Aorta (tissue), 5 donors: ENCODE data around the gene MLLT10. TPM values are rescaled to one million over a fixed set of nuclear protein-coding genes. Genes with fewer than 3 reads are reported as not detected.

Experiments used
- ATAC-seq: fragments of 200-7000 bp; cut with Tn5 transposase; one replicate; pipeline ENCODE4 v1.9.1; 2022; ENCODE audit warnings: moderate library complexity; ENCODE audit not compliant: low FRiP score
- DNase-seq, 2 donors: peaks; one replicate each; pipeline ENCODE4 v3.0.0-alpha.2; 2020
- H3K27ac ChIP-seq, 2 donors: one replicate each; pipeline ENCODE4 v1.5.1; 2013; ENCODE audit warnings: low read length in 2 of 2, mild to moderate bottlenecking in 2 of 2, moderate library complexity in 2 of 2, control low read depth in 1 of 2, inconsistent platforms in 1 of 2, low read depth in 1 of 2
- H3K27me3 ChIP-seq, 2 donors: one replicate each; pipeline ENCODE4 v1.6.1; 2013; ENCODE audit warnings: control low read depth in 1 of 2, low read length in 1 of 2, mild to moderate bottlenecking in 1 of 2, moderate library complexity in 1 of 2; ENCODE audit not compliant: insufficient read depth in 2 of 2, control insufficient read depth in 1 of 2
- H3K36me3 ChIP-seq, 2 donors: one replicate each; pipeline ENCODE4 v1.6.1; 2013; ENCODE audit warnings: control low read depth in 1 of 2, low read length in 1 of 2, mild to moderate bottlenecking in 1 of 2; ENCODE audit not compliant: insufficient read depth in 2 of 2, control insufficient read depth in 1 of 2
- H3K4me1 ChIP-seq, 2 donors: one replicate each; pipeline ENCODE4 v1.6.1; 2013; ENCODE audit warnings: low read length in 2 of 2, control low read depth in 1 of 2, mild to moderate bottlenecking in 1 of 2, moderate library complexity in 1 of 2; ENCODE audit not compliant: insufficient read depth in 2 of 2, control insufficient read depth in 1 of 2
- H3K4me3 ChIP-seq, 2 donors: one replicate each; pipeline ENCODE4 v1.5.1; 2013; ENCODE audit warnings: low read length in 2 of 2, control low read depth in 1 of 2, mild to moderate bottlenecking in 1 of 2
- H3K9me3 ChIP-seq: one replicate; pipeline ENCODE4 v1.6.1; 2013; ENCODE audit warnings: mild to moderate bottlenecking, low read length; ENCODE audit not compliant: control insufficient read depth
- WGBS, 2 donors: extraction: QIAGEN DNeasy Blood & Tissue Kit; methylation state at CpG; one replicate each; pipeline ENCODE4 v1.1.7; 2013; 5-methylcytosine and 5-hydroxymethylcytosine counted together
- intact Hi-C, 2 donors: fragments of 100-400 bp; cut with DNase I; formaldehyde crosslinking; loops; one replicate each; pipeline versions ENCODE4 v1.14.2 to v1.15.0; 2022
- polyA plus RNA-seq, 2 donors: library from polyadenylated mRNA; stranded (reverse); fragments of 200-250 nt; gene quantifications; one replicate each; pipeline ENCODE4 v1.2.3, GENCODE V29; 2013
- total RNA-seq, 2 donors: library from RNA; stranded (reverse); fragmentation: NEBNext Ultra II Directional; extraction: Animal tissue kit (Norgen Biotek cat#: 25700); gene quantifications; one replicate each; pipeline ENCODE4 v1.2.1, GENCODE V29; 2021
- donor health status: healthy with polysubstance abuse.
- donor health status: Bipolar disorder and iron deficiency.
- donor health status: DM: no; HTN: no; CAD: no.
- donor health status: DM: no; HTN: no; CAD: no.
- donor health status: DM: yes; HTN: yes; CAD: no.

The MLLT10 gene
- total and polyA plus RNA-seq, 4 donors = 8.4 to 75.3 (median 26.3) TPM

GRCh38 chr10:21661935-21662334 is 127.9 kb downstream of the MLLT10 start:
- Histone ChIP-seq H3K4me1 (peaks cover 1 to 2% of the 10 kb centered on the region in 2 donors), H3K9me3 (no peaks in the 10 kb centered on the region), H3K27me3 (no peaks in the 10 kb centered on the region), H3K4me3 (no peak overlapping the region), H3K27ac (no peak overlapping the region), H3K36me3 (no peaks in the 10 kb centered on the region)
- intact Hi-C loops = no loop called here
- ATAC-seq (no peak), DNase-seq (no peak)
- WGBS, 2 donors = 52 to 56% methylated on average over 3 of the region's 3 CpGs

GRCh38 chr10:21662635-21663034 is 128.6 kb downstream of the MLLT10 start:
- Histone ChIP-seq H3K9me3 (no peaks in the 10 kb centered on the region), H3K27ac (no peak overlapping the region), H3K4me1 (peaks cover 0 to 2% of the 10 kb centered on the region in 2 donors), H3K27me3 (no peaks in the 10 kb centered on the region), H3K4me3 (no peak overlapping the region), H3K36me3 (no peaks in the 10 kb centered on the region)
- ATAC-seq (no peak), DNase-seq (no peak)
- intact Hi-C loops = no loop called here
- 42 to 43% methylated on average over 2 of the region's 2 CpGs for WGBS, 2 donors

GRCh38 chr10:21668831-21669230 is 134.8 kb downstream of the MLLT10 start:
- Histone ChIP-seq H3K27ac (no peak overlapping the region), H3K4me3 (no peak overlapping the region), H3K27me3 (no peaks in the 10 kb centered on the region), H3K4me1 (peaks cover 0 to 2% of the 10 kb centered on the region in 2 donors), H3K9me3 (no peaks in the 10 kb centered on the region), H3K36me3 (peaks cover 0 to 3% of the 10 kb centered on the region in 2 donors)
- DNase-seq (no peak), ATAC-seq (no peak)
- intact Hi-C loops = no loop called here
- whole genome bisulfite sequencing, 2 donors = 42 to 55% methylated on average over 1 of the region's 1 CpG

GRCh38 chr10:21670391-21670790 is 136.4 kb downstream of the MLLT10 start:
- H3K4me1 ChIP-seq = peaks cover 0 to 2% of the 10 kb centered on the region in 2 donors
- DNase-seq (no peak), ATAC-seq (no peak)
- no peaks in the 10 kb centered on the region for H3K27me3 ChIP-seq
- WGBS, 2 donors = 82 to 85% methylated on average over 2 of the region's 2 CpGs
- H3K27ac ChIP-seq = no peak overlapping the region
- H3K36me3 ChIP-seq = peaks cover 0 to 3% of the 10 kb centered on the region in 2 donors
- intact Hi-C loops = no loop called here
- no peaks in the 10 kb centered on the region for H3K9me3 ChIP-seq
- H3K4me3 ChIP-seq = no peak overlapping the region

- H3K27me3 ChIP-seq = no peaks in the 10 kb centered on the region
- H3K36me3 ChIP-seq = peaks cover 0 to 3% of the 10 kb centered on the region in 2 donors
- DNase-seq (no peak), ATAC-seq (no peak)
- 70 to 75% methylated on average over 2 of the region's 2 CpGs for WGBS, 2 donors
- H3K4me1 ChIP-seq = no peaks in the 10 kb centered on the region
- H3K4me3 ChIP-seq = no peak overlapping the region
- no peaks in the 10 kb centered on the region for H3K9me3 ChIP-seq
- no peak overlapping the region for H3K27ac ChIP-seq
- intact Hi-C loops = no loop called here
Observed at GRCh38 chr10:21673668-21674067, 139.6 kb downstream of the MLLT10 start.

GRCh38 chr10:21675157-21675796 is 141.2 kb downstream of the MLLT10 start:
- no peak for DNase-seq
- Histone ChIP-seq H3K9me3 (no peaks in the 10 kb centered on the region), H3K4me1 (no peaks in the 10 kb centered on the region), H3K27me3 (no peaks in the 10 kb centered on the region), H3K4me3 (no peak overlapping the region), H3K36me3 (peaks cover 0 to 3% of the 10 kb centered on the region in 2 donors), H3K27ac (no peak overlapping the region)
- WGBS, 2 donors = 86 to 91% methylated on average over 2 of the region's 2 CpGs
- intact Hi-C loops = no loop called here
- ATAC-seq = no peak

GRCh38 chr10:21677551-21677950 is 143.5 kb downstream of the MLLT10 start:
- 84 to 90% methylated on average over 3 of the region's 3 CpGs for WGBS, 2 donors
- H3K36me3 ChIP-seq = peaks cover 0 to 2% of the 10 kb centered on the region in 2 donors

GRCh38 chr10:21681156-21681555 is 147.1 kb downstream of the MLLT10 start:
- no peaks in the 10 kb centered on the region for H3K9me3 ChIP-seq
- ATAC-seq (no peak), DNase-seq (no peak)
- no peaks in the 10 kb centered on the region for H3K36me3 ChIP-seq
- no peaks in the 10 kb centered on the region for H3K27me3 ChIP-seq
- WGBS, 2 donors = 94 to 98% methylated on average over 3 of the region's 3 CpGs
- H3K4me3 ChIP-seq = no peak overlapping the region
- H3K4me1 ChIP-seq = no peaks in the 10 kb centered on the region
- intact Hi-C loops = no loop called here
- H3K27ac ChIP-seq = no peak overlapping the region

More at GRCh38 chr10:21677551-21677950, 143.5 kb downstream of the MLLT10 start:
- no peak overlapping the region for H3K27ac ChIP-seq
- intact Hi-C loops = no loop called here
- H3K4me3 ChIP-seq = no peak overlapping the region
- H3K4me1 ChIP-seq = no peaks in the 10 kb centered on the region
- H3K27me3 ChIP-seq = no peaks in the 10 kb centered on the region
- no peak for ATAC-seq
- H3K9me3 ChIP-seq = no peaks in the 10 kb centered on the region
- no peak for DNase-seq

- Histone ChIP-seq H3K27ac (no peak overlapping the region), H3K4me1 (no peaks in the 10 kb centered on the region), H3K36me3 (no peaks in the 10 kb centered on the region), H3K27me3 (no peaks in the 10 kb centered on the region), H3K9me3 (no peaks in the 10 kb centered on the region), H3K4me3 (no peak overlapping the region)
- intact Hi-C loops = no loop called here
- ATAC-seq (no peak), DNase-seq (no peak)
- WGBS, 2 donors = 95 to 97% methylated on average over 3 of the region's 3 CpGs
Observed at GRCh38 chr10:21687266-21688008, 153.4 kb downstream of the MLLT10 start.
